Right forelimb (tissue), 1 donor: Measurements from ENCODE around the gene CCDC194.

ENCODE experiments used
- DNase-seq: peaks from one replicate; pipeline ENCODE4 v3.0.0-alpha.2; 2018

Gene CCDC194

DNA sequence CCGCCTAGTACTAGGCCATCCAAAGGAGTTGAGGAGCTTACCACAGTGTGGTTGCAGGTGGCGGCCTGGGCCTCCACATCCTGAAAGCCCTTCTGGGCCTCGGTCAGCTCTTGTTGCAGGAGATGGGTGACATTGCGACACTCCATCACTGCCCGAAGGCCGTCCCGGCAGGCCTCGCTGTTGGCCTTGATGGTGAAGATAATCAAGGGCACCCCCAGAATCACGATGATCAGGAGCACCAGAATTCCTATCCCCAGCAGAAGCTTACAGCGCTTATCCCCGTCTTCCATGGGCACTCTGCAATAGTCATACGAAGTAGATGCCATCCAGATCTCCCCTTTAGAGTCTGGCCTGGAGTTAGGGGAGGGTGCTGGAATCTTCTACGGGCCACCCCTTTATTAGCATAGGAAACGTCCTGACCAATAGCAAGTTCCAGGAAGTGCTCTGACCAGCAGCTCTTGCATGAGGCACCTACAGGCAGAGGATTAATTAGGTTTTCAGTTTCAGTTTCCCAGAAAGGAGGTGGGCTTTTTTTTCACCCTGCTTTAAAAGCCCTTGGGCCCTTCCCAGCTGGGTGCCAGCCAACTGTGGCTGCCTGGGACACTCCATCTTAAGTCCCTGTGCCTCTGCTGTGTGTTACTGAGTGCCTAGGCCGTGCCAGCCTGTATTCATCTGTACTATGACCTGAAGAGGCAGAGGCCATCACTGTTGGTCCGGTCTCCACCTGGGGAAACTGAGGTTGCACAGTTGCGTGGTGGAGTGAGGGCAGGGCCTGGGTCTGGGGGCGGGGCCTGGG lies 11.5 kb upstream of the CCDC194 start, which contains the start of gene BST2:
Gene BST2 (minus strand): TSS at position 381 of the 796 bp plus-strand sequence. CDS start 55 bp downstream, at position 326.
- DNase-seq: no peak

DNA sequence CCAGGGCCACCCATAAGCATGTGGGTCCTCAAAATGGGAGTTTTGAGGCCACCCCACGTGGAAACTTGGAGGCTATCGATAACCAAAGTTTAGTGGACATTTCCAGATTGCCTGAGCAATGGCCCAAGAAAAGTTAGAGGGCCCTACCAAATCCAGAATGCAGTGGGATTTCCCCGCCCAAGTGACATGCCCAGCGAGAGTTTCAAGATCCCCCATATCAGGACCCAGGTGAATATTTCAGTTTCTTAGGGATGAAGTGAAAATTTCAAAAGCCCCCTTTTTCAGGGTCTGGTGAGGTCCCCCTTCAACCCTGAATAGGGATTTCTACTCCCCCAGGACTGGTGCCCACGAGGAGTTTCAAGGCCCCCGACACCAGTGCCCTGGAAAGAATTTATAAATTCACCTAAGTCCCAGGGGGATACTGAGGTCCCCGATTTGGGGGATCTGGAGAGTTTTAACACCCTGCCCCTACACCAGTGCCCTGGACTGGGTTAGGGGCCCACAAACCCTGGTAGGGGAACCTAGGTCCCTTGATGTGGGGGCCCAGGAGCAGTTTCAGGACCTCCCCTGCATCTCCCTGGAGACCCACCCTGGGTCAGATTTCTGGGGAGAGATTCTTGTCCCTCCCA lies 10.7 kb upstream of the CCDC194 start:
- no peak for DNase-seq

DNA sequence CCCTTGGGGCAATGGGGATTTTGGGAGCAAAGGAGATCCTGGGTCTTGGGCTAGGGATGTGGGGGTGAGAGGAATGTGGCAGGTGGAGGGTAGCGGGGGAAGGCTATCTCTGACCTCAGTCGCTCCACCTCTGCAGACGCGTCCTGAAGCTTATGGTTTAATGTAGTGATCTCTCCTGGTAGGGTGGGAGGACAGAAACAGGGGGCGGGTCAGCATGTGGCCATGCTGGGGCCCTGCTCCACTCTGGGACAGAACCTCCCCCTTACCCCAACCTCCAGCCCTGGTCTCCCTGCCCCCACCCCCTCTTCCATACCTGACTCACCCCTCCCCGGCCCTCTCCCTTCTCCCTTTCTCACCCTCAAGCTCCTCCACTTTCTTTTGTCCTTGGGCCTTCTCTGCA lies 10.0 kb upstream of the CCDC194 start:
- DNase-seq: no peak

DNA sequence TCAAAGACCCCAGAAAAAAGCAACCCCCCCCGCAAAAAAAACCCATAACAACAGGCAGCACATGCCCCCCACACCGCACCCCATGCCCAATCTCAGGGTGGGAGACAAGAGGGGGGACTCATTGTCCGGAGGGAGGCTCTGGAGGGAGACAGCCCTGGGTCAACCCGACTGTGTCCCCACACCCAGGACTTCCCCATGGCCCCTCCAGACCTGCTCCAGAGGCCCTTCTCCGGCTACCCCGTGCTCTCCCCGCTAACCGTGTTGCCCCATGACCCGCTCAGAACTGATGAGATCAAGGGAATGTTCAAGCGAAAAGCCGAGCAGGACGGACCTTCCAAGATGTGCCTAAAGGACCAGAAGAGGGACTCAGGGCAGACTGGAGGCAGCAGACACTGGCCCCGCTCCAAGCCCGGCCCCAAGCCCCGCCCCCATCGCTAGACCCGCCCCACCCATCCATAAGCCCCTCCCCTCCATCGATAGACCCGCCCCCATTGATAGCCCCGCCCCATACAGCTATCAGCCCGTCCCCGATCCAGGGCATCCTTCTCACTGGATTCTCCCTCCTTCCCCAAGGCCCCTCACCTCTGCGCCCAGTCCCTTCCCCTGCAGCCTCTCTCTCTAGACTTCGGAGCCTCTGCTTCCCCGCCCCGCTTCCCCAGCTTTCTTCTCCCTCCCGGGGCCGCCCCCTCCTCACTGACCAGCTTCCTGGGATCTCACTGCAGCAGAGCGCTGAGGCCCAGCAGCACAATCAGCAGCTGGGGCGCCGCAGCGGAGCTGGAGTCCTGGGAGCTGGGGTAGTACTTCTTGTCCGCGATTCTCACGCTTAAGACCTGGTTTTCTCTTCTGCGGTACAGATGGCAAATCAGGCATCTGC lies 9.2 kb upstream of the CCDC194 start:
- DNase-seq: no peak

DNA sequence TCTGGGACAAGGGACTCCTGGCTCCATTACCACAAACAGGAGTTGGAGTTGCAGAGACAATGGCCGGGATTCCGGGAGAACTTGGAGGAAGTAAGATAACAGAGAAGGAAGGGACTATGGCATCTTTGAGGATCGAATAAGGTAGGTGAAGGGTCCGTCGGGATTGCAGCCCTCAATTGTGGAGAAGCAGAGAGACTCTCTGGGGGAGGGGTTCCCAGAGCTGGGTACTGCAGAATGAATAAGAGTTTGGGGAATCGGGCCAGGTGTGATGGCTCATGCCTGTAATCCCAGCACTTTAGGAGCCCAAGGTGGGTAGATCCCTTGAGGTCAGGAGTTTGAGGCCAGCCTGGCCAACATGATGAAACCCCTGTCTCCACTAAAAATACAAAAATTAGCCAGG lies 7.6 kb upstream of the CCDC194 start:
- no peak for DNase-seq

DNA sequence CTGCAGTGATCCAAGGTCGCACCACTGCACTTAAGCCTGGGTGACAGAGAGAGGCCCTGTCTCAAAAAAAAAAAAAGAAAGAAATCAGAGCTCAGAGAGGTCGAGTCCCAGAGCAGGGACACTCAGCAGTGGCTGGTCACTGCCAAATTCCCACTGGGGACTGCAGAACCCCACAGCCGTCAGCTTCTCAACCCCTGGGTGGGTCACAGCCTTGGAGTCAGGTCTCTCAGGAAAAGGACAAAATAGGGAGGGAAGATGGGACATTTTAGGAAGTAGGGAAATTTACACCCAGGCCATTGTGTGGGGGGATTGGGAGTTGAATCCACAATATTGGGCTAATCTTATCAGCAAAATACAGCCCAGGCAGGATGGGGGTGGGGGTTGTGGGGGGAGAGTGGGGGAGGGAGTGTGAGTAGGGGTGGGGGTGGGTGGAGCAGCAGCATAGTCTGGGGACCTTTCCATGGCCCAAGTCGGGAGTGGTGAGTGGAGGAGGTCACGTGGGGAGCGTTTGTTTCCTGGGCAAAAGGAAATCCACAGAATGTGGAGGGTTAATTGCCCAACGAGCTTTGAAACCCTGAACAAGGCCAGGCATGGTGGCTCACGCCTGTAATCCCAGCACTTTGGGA lies 5.0 kb upstream of the CCDC194 start:
- no peak for DNase-seq

DNA sequence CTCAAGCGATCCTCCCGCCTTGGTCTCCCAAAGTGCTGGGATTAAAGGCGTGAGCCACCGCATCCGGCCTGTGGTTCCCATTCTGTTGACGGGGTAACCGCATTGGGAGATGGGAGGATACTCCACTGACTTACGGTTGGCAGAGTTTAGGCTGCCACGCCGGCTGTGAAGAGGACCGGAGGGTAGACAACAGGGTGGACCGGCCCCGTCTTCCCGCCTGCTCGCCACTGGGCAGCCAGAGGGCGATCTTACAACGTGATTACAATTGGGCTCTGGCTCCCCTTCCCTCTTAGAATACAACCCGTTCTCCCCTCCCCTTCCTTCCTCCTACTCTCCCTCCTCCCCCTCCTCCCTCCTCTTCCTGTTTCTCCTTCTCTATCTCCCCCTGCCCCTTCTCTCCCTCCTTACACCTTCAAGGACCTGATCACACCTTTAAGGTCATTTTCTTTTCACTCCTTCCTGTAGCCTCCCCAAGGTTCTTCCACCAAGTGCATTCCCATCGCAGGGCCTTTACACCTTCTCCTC lies 957 bp upstream of the CCDC194 start:
- DNase-seq: peak; percentile 36

DNA sequence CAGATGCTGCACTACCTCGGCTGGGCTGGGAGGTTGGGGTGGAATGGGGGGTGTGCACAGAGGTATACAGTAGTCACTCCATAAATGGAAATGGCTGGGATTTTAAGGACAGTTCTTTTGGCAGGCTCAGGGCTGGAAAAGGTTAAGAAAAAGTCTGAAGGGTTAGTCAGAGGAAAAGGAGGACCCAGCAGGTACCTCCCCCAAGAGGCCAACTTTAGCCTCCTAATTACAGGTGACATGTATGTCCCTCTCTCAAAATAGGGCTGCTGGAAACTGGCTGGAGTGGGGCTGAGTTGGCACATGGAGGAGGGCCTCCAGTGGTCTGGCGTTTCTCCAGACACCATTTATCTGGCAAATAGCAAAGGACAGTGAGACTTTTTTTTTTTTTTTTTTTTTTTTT lies 994 bp downstream of the CCDC194 start:
- DNase-seq: peak; percentile 42

DNA sequence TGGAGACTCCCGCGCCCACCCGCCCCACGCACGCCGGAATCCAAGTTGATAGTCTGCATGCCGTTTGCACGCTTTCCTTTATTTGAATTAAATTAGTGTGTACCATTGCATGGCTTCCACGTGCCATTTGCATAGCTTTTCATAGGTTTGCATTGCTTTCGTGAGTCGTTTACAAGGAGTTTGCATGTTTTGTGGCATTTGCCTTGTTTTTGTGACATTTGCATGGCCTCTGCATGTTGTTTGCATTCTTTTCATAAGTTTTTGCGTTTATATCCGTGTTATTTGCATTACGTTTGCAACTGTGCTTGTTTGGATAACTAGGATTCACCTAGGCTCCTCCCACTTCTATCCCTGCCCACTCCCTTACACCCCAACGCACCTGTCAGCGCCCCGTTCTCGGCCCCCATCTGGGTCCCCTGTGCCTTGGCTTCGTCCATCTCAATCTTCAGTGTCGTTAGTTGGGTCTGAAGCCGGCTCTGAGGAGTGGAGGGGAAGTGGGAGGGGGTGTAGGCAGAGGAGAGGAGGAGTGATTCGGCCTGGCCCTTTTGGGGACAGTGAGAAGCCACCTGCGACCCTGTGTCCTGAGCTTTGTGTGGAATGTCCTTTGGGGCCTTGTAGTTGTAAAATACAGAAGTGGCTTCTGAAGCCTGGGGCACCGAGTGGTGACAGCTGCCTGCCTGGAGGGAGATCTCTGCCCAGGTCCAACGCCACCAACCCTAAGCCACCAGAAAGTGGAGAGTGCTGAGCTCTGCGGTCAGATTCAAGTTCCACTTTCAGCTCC lies 2.4 kb downstream of the CCDC194 start:
- DNase-seq: peak; percentile 48

DNA sequence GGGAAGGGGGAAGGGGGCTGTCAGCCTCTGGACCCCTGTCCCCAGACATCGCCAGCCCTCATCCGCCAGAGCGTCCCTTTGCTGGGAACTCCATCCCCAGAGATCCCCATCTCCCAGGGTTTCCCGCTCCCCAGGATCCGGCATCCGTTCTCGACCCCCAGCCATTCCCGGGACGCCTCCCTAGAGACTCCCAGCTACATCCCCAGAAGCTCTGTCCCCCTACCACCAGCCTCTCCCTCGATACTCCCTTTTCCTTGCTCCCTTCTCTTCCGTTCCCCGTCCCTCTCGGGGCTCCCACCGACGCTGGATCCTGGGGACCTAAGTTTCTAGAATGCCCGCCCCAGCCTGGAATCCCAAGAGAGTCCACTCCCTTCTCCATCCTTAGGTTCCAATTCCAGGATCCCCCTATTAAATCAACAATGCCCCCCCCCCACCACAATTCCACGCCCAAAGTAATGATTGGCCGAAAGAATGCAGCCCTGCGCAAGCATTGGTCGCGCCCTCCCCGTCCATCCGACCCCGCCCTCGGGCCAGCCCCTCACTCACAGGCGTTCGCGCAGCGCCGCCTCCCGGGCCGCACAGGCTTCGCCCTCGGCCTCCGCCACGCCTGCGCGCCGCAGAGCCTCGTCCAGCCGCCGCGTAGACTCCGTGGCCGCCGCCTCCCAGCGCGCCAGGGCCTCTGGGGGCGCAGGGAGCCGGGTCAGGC lies 3.2 kb downstream of the CCDC194 start:
- DNase-seq: peak; percentile 91

DNA sequence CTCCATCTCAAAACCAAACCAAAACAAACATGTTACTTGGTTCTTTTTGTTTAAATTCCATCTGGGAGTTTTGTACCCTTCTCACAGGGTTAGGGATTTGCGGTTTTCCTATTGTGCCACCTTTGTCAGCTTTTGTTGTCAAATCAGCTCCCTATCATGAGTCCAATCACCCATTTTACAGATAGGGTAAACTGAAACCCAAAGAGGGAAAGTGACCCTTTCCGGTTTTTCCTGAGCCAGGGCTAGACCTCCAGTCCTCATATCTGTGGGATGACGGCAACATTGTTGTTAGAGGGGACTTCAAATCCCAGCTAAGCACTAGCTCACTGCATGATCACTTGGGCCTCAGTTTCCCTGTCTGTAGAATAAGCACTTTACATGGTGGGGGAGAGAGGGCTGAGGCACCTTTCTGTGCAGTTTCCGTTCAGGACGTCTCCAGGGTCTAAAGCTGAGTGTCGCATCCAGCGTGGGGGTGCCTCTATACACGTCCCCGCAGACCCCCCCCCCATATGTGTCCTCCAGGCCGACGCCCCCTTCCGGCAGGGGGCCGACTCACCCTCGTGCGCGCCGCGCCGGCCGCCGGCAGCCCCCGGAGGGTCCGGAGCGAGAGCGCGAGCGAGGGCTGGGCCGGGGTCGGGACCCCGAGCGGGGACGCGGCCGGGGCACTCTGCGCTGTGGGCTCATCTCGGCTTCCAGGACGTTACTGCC lies 3.9 kb downstream of the CCDC194 start:
- DNase-seq: peak; percentile 43

DNA sequence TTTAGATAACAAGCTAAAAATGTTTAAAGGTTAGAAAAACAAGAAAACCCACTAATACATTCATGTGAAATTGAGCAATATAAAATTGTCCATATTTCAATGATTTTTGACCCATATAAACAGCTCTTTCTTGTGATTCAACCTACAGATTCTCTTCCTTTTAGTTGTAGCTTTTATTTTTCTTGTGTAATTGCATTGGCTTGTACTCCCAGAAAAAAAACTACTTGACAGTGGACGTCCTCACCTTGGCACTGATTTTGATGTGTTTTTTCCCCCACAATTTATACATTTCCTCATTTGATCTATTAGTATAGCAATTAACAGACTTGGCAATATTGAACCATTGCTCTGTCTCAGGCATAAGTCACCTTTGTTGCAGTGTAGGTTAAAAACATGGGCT lies 4.7 kb downstream of the CCDC194 start:
- no peak for DNase-seq

DNA sequence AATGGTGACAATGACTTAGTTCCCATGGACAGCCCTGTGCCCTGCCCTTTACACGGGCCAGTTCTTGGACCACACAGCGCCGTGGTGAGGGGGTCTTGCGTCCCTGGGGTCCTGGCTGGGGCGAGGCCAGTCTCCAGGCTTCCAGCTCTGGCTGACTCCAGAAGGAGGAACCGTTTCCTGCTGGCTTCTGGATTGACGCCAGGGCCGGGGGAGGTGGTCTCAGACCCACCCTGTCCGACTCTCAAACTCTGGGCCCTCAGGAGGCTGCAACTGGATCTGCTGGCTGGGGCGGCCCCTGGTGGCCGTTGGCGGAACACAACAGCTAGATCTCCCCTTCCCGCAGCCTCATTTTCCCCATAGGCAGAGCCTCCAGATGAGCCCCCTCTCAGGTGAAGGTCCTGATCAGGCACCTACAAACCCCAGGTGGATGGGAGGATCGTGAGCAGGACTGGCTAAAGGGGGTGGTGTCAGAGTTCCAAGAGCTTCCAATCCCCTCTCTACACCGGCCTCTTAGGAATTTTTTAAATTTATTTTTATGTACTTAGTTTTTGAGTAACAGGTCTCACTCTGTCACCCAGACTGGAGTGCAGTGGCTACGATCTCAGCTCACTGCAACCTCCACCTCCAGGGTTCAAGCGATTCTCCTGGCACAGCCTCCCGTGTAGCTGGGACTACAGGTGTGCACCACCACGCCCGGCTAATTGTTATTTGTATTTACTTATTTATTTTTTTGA lies 8.0 kb downstream of the CCDC194 start:
- peak; percentile 80 for DNase-seq

DNA sequence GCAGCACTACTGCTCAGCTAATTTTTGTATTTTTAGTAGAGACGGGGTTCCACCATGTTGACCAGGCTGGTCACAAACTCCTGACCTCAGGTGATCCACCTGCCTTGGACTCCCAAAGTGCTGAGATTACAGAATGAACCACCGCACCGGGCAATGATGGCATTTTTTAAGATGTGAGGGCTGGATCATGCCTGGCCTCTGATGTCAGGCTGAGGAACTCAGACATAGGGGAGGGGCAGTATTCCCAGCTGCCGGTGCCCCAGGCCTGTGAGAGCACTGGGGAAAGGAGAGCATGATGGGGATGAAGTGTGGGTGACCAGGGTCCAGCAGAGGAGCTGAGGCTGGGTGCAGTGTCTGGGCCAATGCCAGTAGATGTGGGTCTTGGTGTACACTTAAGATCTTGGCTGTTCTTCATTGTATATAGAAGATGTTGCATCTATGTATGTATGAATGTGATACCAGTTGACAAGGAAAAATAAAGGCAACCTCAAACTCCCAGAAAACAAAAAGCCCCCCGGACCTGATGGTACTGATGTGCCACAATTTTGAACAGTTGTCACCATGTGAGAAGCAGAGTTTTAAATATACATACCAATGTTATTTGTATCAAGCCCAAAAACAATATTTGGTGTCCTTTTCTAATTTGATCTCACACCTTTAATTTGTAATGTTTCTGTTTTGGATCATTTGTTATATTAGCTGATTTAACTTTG lies 13.4 kb downstream of the CCDC194 start:
- DNase-seq: peak; percentile 6

DNA sequence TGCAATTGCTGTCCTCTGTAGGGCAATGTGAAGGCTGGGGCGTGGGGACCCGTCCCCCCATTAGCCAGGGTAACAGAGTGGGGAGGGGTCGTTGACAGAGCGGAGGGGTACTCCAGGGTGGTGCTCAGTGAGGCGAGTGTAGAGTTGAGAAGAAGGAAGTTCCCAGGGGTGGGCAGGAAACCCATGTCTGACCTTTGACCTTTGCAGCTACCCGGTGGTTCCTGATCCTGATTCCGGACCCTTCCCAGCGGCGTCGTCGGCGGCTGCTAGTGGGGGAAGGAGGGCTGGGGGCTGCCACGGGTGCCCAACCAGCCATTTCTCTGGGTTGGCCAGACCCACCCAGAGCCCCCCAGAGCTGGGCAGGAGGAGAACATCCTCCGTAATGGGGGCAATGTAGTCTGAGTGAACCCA lies 14.8 kb downstream of the CCDC194 start:
- DNase-seq: no peak

DNA sequence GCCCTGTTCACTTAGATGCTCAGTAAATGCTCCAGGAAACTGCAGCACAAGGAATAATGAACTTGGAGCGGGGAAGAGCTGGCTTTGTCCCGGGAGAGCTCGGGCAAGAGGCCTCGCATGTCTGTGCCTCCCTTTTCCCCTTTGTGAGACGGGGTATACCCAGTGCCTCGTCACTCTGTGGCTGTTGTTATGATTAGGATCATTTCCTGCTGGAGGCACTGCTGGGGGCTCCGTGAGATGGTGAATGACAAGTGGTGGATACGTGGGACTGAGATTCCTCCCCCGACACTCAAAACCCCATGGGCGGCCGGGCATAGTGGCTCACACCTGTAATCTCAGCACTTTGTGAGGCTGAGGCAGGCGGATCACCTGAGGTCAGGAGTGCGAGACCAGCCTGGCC lies 15.7 kb downstream of the CCDC194 start:
- DNase-seq: no peak

DNA sequence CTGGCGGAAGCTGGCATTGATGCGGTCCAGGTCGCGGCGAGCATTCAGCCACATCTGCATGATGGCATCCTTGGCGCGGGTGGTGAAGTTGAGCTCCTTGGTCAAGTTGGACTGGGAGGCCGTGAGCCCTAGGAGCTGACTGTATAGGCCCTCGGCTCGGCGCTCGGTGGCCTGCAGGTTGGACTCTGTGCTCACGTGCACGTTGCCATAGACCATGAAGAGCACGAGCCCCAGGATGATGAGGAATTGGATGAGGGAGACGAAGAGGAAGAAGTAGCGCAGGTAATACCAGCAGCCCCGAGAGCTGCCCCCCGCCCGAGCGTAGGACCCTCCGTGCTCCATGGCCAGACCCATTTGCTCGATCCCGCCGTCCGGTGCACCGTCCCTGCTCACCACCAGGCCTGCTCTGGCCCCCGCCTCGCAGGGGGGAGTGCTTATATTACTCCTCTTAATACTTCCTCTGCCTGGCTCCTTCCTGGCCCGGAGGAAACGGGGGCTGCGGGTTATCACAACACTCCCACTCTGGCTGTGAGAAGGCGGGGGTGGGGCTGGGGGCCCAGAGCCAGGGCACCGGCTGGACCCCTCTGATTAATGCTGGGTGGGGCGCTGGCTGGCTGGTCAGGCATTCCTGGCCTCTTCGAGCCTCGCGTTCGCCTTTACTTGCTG lies 16.9 kb downstream of the CCDC194 start, which contains the start of gene PLVAP:
Gene PLVAP (minus strand): TSS at position 408 of the 666 bp plus-strand sequence. CDS start 54 bp downstream, at position 354.
- no peak for DNase-seq

DNA sequence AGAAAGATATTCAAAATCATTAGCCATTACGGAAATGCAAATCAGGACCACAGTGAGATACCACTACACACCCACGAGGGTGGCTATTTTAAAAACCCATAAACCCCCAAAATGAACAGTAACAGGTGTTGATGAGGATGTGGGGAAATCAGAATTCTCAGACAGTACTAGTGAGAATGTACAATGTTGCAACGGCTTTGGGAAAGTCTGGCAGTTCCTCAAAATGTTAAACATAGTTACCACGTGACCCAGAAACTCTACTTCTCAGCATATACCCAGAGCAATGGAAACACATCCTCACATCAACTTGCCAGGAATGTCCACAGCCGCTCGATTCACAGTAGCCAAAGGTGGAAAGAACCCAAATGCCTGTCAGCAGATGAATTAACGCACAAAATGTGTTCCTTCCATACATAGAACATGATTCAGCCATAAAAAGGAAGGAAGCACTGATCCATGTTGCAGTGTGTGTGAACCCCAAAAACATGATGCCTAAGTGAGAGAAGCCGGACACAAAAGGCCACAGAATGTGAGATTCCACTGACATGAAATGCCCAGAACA lies 23.9 kb downstream of the CCDC194 start:
- peak; percentile 42 for DNase-seq
